Sigmoid colon (tissue), 4 donors: ENCODE measurements around the gene CAMTA1.
"Not testable (repeated sequence)": the region's sequence is repeated elsewhere in the genome, so short reads cannot be mapped to it uniquely, and the experiment has no call there.

Experiments used
- CTCF ChIP-seq, 4 experiments: fragments of 450-650 bp in 3 of 4; fragments of 200-600 bp in 1 of 4; IDR thresholded peaks; one replicate each; pipeline ENCODE4 v1.5.1; 2016 to 2019; ENCODE audit warnings: antibody characterized with exemption in 4 of 4, mild to moderate bottlenecking in 3 of 4, moderate library complexity in 2 of 4
- EP300 ChIP-seq, 4 donors: sonication (generic); formaldehyde crosslinking; IDR thresholded peaks; one replicate each; pipeline ENCODE4 v1.6.1; 2017; ENCODE audit warnings: antibody characterized with exemption in 4 of 4
- POLR2A ChIP-seq, 2 donors: fragments of 450-650 bp; IDR thresholded peaks; one replicate each; pipeline ENCODE4 v1.6.1; 2016; ENCODE audit warnings: antibody characterized with exemption in 2 of 2, mild to moderate bottlenecking in 2 of 2, moderate library complexity in 2 of 2
- POLR2AphosphoS5 ChIP-seq, 4 donors: sonication (generic); formaldehyde crosslinking; IDR thresholded peaks; one replicate each; pipeline ENCODE4 v1.6.1; 2017; ENCODE audit warnings: antibody characterized with exemption in 4 of 4

GRCh38 chr1:7381729-7382128 lies 596.5 kb downstream of the CAMTA1 start:
- not testable (repeated sequence) for TF ChIP-seq CTCF, POLR2A, EP300, POLR2AphosphoS5 (IDR thresholded peaks at IDR 0.05)
